ENCODE results near the gene SLC35D1. TPM values are rescaled to one million over a fixed set of nuclear protein-coding genes. Genes with fewer than 3 reads are reported as not detected.

Gene SLC35D1
- total and polyA plus RNA-seq, 10 of the 15 experiments (the other 5 are each of a cell fraction or from before 2014, with no cell fraction given): 2.9 to 12.4 (median 8.6) TPM

GRCh38 chr1:66982561-66983260 lies 71.2 kb downstream of the SLC35D1 start (continued):
- TF ChIP-seq, protein P1, sequence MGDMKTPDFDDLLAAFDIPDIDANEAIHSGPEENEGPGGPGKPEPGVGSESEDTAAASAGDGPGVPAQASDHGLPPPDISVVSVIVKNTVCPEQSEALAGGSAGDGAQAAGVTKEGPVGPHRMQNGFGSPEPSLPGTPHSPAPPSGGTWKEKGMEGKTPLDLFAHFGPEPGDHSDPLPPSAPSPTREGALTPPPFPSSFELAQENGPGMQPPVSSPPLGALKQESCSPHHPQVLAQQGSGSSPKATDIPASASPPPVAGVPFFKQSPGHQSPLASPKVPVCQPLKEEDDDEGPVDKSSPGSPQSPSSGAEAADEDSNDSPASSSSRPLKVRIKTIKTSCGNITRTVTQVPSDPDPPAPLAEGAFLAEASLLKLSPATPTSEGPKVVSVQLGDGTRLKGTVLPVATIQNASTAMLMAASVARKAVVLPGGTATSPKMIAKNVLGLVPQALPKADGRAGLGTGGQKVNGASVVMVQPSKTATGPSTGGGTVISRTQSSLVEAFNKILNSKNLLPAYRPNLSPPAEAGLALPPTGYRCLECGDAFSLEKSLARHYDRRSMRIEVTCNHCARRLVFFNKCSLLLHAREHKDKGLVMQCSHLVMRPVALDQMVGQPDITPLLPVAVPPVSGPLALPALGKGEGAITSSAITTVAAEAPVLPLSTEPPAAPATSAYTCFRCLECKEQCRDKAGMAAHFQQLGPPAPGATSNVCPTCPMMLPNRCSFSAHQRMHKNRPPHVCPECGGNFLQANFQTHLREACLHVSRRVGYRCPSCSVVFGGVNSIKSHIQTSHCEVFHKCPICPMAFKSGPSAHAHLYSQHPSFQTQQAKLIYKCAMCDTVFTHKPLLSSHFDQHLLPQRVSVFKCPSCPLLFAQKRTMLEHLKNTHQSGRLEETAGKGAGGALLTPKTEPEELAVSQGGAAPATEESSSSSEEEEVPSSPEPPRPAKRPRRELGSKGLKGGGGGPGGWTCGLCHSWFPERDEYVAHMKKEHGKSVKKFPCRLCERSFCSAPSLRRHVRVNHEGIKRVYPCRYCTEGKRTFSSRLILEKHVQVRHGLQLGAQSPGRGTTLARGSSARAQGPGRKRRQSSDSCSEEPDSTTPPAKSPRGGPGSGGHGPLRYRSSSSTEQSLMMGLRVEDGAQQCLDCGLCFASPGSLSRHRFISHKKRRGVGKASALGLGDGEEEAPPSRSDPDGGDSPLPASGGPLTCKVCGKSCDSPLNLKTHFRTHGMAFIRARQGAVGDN (IDR thresholded peaks at IDR 0.05): no peak

DNA sequence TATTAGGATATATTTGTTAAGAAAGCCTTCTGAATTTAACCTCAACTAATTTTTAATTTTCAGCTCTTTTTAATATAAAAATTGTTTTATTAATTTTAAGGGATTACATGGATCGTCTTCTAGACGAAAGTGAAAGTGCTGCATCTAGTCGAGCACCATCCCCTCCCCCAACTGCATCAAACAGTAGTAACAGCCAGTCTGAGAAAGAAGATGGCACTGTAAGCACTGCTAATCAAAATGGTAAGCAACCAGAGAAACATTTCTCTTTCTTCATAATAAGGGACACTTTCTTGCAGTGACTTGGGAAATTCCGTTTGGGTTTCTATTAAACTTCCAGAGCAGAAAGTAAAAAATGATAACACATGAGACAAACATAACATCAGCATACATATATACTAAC lies 72.3 kb downstream of the SLC35D1 start:
- WGBS (ENCODE audit: insufficient coverage, insufficient replicate concordance, low lambda C conversion rate, missing lambda C conversion rate): 31% methylated on average over 4 of the region's 4 CpGs
- BruUV-seq (replicated peaks): no TSS peak
- Histone ChIP-seq H3K4me2 (ENCODE audit: control insufficient read depth, insufficient read depth) (no peak overlapping the region), H2AFZ (ENCODE audit: control insufficient read depth, low read depth, low read length) (no peak overlapping the region), H4K20me1 (ENCODE audit: control insufficient read depth, insufficient read depth) (no peaks in the 10 kb centered on the region), H3K79me2 (ENCODE audit: control insufficient read depth, insufficient read depth, low read length) (no peaks in the 10 kb centered on the region), H3K27me3 (replicated peaks in 1 of 2; ENCODE audit: control insufficient read depth in 2 of 2, insufficient read depth in 2 of 2, low read length in 1 of 2) (no peaks in the 10 kb centered on the region), H3K4me3 (no peak overlapping the region), H3K9me3 (replicated peaks; ENCODE audit: control insufficient read depth, insufficient read depth, low read length) (no peaks in the 10 kb centered on the region), H3K36me3 (ENCODE audit: control insufficient read depth in 2 of 2, insufficient read depth in 2 of 2, low read length in 1 of 2) (peaks cover 0 to 16% of the 10 kb centered on the region in 2 experiments; a peak in 2 of 4 replicates), H3K27ac (ENCODE audit: control insufficient read depth, insufficient read depth) (no peak overlapping the region; the same call in 1 of the 2 replicates), H3K9ac (ENCODE audit: control insufficient read depth, insufficient read depth, low read length) (no peak overlapping the region), H3K4me1 (ENCODE audit: control insufficient read depth, insufficient read depth, low read length) (peaks cover 17% of the 10 kb centered on the region)
- ChIA-PET RAD21 (ENCODE audit: unreplicated experiment) (interaction anchor here (0.8 to 2.2 kb wide), 7 partner anchors 15 to 233 kb away, joined by 3 to 12 read pairs (median 4); partner anchors contain the start of genes DNAI4 and MIER1), SMC1A (ENCODE audit: uncharacterized antibody, unreplicated experiment) (interaction anchor here (0.6 to 2.2 kb wide), 19 partner anchors 9 to 451 kb away, joined by 3 to 8 read pairs (median 4); no protein-coding TSS in a partner anchor), POLR2A (interaction anchor here (0.9 to 1.1 kb wide), 2 partner anchors 26 to 56 kb away, joined by 3 to 4 read pairs; no protein-coding TSS in a partner anchor), CTCF (interaction anchor here (0.5 to 2.0 kb wide), 9 partner anchors 8 to 518 kb away, joined by 3 to 12 read pairs (median 4); no protein-coding TSS in a partner anchor)
- ATAC-seq (peak; percentile 60), FAIRE-seq (no peak), DNase-seq (ENCODE audit: low read depth, low spot score) (no peak)
- TF ChIP-seq SUPT20H (IDR thresholded peaks at IDR 0.05; ENCODE audit: borderline replicate concordance, control insufficient read depth, low read depth, low read length): no peak
- TF ChIP-seq CHD2 (IDR thresholded peaks at IDR 0.05; ENCODE audit: borderline replicate concordance, low read depth, low read length): 0 out of 2 replicates have a peak, but pooled peaks have one; percentile 27
- TF ChIP-seq HCFC1 (IDR thresholded peaks at IDR 0.05; ENCODE audit: low read length): no peak
- 0 out of 2 replicates have a peak, but pooled peaks have one; percentile 12 for TF ChIP-seq BMI1 (IDR thresholded peaks at IDR 0.05; ENCODE audit: borderline replicate concordance)
- intact Hi-C loops (cut with micrococcal nuclease; ENCODE audit: unreplicated experiment): loop anchor here (5.0 to 10.0 kb wide), 3 partner anchors 214 to 443 kb away; no protein-coding TSS in a partner anchor
- in situ Hi-C loops (cut with MboI): loop anchor here (10.0 kb wide), 1 partner anchor 443 kb away; no protein-coding TSS in a partner anchor
